HG02884 (cell line): ENCODE results near the gene SLCO4A1.

ENCODE experiments used
- ATAC-seq: cut with Tn5 transposase; IDR thresholded peaks from one replicate; pipeline ENCODE4 v1.9.1; 2021; ENCODE audit warnings: mild to moderate bottlenecking, moderate library complexity; ENCODE audit not compliant: unreplicated experiment

Gene SLCO4A1

DNA sequence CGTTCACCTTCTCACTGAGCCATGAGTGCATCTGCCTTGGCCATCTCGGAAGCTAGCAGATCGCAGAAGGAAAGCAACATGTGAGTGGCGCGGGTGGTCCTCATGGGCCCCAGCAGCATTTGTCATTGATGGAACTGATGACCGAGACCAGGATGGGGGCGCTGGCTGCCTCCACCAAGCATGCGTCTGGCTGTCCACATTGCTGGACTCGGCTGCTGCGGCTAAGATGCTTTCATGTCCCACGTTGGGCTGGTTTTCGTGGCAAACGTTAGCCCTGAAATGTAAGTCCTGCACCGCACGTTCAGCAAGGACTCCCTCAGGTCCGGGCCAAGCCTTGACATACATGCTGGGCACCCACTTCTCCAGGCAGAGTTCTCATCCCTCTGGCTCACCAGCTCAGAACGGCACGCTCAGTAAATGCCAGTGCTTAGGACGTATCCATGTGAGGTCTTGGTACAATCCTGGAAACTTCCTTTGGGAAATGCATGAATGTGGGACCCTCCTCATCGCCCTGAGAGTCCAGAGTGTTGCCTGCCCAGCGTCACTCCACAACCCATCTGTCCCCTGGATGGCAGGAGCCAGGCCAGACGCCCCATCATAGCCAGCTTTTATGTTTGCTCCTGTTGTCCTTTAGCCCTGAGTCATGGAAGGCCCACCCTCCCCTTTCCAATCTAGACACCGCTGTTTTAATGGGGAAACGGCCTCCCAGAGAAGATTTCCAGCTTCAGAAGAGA lies 8.4 kb downstream of the SLCO4A1 start:
- ATAC-seq: no peak

DNA sequence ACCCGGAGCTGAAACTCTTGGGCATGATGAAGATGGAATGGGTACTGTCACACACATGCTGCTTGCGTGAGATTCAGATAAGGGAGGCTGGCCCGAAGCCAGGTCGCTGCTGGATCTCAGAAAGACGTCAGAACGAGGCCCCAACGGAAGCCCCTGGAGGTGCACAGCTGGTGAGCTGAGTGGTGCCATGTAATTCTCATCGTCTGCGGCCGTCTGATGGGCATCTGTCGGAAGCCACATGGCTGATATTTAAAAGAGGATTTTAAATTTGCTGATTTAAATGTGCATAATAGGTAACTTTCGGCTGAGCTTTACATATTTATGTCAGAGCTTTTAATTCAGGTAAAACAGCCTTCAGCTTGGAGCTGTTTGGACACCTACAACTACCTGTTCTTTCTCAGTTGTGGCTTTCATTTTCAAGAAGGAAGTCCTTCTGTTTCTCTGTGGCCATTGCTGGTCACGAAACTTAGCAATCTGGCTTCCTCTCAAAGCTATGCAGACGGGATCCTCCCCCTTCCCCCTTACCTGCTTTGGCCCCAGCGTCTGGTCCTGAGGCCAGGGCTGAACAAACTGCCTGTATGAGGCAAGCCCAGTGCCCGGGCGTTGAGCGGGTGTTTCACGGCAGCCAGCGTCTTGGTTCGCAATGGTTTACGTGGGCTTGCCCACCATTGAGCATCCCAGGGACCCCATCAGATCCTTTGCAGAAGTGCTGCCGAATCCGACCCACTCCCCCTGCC lies 9.2 kb downstream of the SLCO4A1 start:
- peak; percentile 54 for ATAC-seq

DNA sequence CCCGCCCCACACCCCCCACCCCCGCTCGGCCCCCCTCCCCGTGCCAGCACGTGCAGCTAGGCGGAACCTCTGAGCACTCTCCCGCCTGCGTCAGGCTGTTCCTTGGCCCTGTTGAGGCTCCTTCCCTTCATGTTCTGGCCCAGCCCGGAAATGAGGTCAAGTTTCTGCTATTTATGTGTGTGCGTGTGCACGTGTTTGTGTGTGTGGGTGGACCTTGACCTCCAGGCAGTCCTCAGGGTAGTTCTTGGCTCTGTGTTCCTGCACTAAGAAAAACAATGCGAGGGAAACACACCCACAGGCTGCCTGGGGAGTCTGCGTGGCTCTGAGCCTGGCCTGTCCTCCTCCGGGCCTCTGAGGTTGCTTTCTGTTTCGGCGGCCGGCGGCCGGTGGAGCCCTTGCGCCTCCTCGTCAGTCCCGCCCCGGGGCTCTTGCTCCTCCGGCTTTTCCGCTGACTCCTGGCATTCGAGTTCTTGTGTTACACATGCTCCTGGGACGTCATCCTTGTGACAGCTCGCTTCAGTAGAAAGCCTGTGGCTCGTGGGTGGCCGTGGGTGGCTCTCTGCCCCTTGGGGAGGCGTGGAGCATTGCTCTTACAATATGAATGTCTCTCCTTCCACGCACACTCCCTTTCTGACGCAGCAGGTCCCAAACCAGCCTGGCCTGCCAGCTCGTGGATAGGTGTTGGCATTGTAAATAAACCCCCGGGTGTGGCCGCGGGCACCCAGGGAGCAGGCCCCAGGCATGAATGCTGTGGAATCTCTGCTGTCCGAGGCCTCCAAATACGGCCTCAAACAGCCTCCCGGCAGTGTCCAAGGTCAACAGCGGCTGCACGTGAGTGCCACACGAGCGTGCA lies 10.0 kb downstream of the SLCO4A1 start:
- peak; percentile 61 for ATAC-seq

DNA sequence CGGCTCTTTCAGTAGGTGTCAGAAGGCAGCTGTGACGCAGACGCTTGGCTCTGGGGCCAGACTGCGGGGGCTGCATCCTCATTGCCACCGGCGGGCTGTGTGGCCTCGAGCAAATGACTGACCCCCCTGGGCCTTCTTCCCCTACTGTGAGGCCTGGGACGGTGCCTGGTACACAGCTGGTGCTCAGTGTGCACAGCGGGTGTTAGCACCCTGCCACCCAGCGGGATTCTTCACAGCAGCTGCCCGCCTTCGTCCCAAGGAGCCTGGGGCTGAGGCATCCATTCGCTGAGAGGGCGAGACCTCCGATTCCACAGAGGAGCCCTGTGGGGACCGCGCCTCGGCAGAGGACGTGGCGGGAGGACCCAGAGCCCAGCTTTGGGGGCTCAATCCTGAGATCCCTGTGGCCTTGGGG lies 10.6 kb downstream of the SLCO4A1 start:
- no peak for ATAC-seq

DNA sequence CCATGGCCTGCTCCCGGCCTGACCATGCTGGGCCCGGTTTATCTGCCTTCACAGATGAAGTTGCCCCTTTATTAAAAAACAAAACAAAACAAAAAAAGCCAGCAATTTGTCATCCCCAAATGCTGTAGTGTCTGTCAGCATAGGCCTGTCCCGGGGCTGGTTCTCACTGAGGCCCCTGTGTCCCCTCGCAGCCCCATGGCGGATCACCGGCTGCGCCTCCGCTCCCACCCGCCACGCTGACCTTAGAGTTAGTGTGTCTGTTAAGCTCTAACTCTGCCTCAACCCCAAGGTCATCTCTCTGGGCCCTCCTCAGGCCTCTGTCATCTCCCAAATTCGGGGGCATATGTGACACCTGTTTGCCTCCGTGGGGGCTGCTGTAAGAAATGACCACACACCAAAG lies 11.1 kb downstream of the SLCO4A1 start:
- ATAC-seq: no peak

DNA sequence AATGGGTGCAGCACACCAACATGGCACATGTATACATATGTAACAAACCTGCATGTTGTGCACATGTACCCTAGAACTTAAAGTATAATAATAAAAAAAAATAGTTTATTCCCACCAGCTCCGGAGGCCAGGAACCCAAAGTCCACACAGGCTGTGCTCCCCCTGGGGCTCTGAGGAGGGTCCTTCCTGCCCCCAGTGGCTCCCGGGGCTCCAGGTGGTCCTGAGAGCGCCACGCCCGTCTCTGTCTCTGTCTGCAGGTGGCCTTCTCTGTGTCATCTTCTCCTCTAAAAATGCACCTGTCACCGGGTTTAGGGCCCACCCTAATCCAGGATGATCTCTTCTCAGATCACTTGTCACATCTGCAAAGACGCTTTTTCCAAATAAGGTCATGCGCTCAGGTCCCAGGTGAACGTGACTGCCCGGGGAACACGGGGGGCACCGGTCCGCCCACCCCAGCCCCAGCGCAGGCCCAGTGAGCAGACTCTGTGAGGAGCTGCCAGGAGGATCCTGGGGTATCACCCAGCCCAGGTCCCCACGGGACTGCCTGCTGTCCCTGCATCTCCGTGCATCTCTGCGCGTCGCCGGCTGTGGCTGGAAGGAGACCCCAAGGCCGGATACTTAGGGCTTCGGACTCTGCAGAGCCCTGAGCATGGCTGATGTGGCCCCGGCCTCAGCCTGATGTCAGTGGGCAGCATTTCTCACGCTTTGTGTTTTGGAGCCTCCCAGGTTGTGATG lies 11.8 kb downstream of the SLCO4A1 start:
- no peak for ATAC-seq

DNA sequence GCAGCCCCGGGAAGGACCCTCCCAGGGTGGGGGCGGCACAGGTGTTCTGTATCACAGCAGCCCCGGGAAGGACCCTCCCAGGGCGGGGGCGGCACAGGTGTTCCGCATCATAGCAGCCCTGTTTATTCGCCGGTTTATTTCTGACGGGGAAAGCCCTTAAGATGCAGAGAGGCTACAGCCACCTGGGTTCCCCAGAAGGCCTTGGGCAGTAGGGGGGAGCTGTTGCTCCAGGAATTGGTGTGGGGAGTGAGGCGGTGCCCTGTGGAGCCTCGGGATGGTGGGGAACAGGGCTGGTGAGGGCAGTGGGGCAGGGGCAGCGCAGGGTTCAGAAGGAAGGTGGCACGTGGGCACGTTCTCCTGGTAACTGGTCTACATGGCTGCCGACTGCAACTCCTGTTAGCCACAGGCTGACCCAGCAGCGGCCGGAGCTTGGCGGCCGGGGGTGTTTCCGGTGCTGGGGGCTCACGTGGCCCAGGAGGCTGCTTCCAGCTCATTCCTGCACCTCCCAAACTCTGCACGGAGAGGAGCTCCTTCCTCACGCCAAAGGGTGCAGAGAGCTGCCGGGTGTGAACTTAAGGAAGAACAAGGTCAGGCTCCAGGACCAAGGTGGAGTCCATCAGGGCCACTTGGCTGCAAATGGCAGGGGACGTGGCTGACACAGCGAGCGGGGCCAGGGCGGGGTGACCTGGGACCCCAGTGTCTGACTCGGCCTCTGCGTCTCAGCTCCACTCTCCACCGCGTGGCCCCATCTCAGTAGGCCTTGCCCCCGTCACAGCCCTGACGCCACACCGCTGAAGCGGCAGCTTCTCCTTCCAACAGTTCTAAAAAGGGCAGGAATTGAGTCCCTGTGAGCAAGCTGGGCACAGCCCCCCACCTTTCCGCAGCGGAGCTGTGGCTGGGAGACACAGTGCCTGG lies 13.2 kb downstream of the SLCO4A1 start:
- no peak for ATAC-seq

DNA sequence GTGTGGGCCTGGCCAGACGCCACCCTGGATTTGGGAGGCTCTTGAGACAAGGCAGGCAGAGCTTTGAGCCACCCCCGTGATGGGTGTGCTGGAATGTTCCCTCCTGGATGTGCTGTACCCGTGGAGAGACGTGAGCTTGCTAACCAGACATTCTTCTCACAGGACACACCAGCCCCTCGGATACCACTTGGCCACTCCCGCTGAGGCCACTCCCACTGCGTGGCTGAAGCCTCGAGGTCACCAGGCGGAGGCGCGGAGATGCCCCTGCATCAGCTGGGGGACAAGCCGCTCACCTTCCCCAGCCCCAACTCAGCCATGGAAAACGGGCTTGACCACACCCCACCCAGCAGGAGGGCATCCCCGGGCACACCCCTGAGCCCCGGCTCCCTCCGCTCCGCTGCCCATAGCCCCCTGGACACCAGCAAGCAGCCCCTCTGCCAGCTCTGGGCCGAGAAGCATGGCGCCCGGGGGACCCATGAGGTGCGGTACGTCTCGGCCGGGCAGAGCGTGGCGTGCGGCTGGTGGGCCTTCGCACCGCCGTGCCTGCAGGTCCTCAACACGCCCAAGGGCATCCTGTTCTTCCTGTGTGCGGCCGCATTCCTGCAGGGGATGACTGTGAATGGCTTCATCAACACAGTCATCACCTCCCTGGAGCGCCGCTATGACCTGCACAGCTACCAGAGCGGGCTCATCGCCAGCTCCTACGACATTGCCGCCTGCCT lies 14.1 kb downstream of the SLCO4A1 start:
- ATAC-seq: no peak

DNA sequence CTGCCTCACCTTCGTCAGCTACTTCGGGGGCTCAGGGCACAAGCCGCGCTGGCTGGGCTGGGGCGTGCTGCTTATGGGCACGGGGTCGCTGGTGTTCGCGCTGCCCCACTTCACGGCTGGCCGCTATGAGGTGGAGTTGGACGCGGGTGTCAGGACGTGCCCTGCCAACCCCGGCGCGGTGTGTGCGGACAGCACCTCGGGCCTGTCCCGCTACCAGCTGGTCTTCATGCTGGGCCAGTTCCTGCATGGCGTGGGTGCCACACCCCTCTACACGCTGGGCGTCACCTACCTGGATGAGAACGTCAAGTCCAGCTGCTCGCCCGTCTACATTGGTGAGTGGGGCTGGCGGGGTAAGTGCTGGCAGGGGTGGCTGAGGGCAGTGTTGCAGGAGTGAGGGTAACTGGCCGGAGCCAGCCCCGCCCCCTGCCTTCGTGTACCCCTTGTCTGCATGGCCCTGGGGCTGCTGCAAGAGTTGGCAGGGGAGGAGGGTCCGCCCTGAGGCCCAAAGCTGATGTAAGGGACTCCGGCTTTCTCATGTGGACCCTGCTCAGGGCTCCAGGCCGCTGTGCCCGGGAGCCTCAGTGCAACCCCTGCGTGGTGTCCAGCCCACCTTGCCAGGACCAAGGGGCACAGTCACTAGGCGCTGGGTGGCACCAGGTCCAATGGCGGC lies 14.8 kb downstream of the SLCO4A1 start:
- ATAC-seq: no peak

DNA sequence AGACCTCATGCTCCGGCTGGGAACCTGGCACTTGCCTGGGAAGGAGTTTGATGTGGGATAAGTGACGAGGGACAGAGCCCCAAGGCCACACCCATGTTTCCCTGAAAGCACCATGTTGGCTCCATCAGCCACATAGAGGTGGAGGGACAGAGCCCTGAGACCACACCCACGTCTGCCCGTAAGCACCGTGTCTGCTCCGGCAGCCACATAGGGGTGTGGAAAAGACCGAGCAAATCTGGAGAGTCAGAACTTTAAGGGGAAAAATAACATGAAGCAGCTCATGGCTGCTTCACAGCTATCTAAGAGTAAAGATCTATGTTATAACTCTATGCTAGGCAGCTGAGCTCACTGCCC lies 15.3 kb downstream of the SLCO4A1 start:
- no peak for ATAC-seq

DNA sequence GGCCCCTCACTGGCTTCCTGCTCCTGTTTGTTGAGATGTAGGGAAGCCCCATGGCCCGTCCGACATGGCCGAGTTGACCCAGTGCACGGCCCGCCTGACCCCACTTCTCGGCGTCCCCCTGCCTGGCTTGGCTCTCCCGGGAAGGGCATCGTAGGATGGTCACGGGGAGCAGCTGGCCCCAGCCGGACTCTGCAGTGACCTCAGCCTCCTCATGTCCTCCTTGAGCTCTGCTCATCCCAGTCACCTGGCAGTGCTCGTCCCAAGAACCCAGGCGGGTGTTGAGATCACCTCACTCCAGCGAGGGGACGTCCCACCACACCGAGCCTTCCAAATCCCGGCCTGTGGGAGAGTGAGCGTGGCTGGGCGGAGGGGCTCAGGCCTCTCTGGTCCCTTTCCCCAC lies 15.7 kb downstream of the SLCO4A1 start:
- no peak for ATAC-seq

DNA sequence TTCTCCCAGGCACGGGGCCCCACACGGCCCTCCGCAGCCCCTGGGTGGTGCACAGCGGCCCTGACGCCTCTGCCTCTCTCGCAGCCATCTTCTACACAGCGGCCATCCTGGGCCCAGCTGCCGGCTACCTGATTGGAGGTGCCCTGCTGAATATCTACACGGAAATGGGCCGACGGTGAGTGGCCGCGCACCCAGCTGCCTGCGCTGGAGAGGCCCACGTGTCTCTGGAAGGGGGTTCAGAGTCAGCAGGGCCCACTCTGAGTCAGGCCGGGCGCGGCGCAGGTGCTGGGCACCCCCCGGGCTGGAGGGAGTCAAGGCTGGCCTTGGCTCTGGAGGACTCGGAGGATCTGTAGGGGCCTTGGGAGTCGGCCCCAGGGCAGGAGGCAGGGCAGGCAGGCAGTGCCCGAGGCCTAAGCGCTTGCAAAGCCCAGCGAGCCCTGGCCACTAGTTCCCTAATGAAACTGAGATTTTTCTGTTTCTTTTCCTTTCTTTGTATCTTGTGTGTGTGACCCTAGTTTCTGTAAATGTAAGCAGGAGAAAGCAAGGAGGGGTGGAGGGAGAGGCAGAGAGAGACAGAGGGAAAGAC lies 16.4 kb downstream of the SLCO4A1 start:
- no peak for ATAC-seq

DNA sequence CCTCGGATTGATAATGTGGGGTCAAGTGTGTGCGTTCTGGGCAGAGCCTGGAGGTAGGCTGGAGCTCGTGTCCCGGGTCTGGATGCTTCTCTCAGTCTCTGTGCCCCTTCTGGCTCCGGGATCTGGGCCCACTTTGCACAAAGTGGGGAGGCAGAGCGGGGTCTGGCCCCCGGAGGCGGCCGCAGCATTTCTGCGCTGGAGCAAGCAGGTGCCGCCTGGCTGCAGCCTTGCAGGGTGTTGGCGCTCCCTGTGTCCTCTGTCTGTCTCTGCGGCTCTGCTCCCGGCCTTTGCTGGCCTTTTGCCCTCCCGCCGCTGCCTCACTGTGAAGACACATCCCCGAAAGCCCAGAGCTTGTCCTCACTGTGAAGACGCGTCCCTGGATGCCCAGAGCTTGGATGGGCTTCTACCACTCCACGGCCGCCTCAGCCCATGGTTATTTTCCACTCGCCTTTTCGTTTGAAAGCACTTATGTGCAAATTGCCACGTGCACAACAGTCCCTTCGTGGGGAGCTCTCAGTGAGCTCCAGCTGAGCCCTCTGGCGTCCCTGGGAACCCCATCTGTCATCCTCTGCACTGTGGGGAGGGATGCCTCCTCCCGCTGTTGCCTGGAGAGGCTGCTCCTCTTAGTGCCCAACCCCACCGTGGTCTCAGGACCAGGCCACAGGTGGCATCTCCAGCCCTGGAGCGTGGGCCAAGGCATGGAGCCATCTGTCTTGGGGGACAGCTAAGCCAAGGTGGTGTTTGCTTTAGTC lies 17.4 kb downstream of the SLCO4A1 start:
- ATAC-seq: no peak

DNA sequence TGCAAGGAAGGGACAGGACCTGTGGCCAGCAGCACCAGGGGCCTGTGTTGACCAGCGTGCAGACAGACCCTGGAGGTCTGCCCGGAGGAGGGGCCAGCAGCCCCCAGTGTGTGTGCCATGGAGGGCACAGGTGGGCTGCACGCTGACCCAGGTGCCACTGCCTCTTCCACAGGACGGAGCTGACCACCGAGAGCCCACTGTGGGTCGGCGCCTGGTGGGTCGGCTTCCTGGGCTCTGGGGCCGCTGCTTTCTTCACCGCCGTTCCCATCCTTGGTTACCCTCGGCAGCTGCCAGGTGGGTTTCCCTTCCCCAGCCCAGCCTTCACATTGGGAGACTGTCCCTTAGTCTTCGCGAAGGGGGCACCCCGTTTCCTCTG lies 17.9 kb downstream of the SLCO4A1 start:
- no peak for ATAC-seq

DNA sequence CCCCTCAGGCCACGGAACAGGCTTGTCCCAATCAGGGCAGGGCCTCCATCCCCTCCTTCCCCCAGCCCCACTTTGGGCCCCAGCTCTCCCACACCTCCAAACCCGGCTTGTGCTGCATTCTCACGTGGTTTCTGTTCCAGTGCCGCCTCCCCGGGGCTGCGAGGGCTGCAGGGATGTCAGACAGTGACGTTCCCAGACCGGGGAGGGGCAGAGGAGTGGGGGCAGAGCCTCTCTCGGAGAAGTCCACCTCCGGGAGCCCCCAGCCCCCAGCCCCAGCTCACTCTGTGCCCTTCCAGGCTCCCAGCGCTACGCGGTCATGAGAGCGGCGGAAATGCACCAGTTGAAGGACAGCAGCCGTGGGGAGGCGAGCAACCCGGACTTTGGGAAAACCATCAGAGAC lies 18.5 kb downstream of the SLCO4A1 start:
- ATAC-seq: no peak

DNA sequence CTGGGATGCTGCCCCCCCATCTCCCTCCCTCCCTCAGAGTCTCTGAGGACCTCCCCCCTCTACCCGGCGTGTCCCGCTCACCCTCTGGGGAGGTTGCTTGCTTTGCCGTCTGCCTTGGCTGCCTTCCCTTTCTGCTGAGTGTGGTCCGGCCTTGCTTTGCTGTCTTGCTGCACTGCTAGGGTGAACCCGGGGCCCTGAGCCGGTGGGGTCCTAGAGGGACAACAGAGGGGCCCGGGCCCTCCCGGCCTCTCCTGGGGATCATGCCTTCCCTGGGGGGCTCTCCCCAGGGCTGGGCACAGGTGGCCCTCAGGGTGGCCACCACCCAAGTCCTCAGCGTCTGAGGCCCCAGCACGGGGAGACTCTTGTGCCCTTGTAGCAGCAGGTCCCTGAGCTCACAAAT lies 19.3 kb downstream of the SLCO4A1 start:
- ATAC-seq: no peak

DNA sequence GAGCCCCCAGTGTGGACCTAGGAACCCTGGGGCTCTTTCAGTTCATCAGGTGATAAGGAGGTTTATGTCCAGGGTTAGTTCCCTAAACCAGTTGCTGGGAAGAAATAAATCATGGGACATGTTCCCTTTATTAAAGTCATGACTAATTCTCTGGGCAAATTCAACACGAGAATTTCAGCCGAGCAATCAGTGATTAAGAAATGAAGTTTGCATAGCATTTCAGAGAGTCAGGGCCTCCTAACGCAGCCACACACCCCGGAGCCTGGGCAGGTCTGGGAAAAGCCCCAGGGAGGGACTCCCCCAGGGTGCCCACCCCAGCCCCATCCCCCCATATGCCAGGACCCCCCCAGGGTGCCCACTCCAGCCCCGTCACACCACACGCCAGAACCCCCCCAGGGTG lies 20.1 kb downstream of the SLCO4A1 start:
- no peak for ATAC-seq
